HCT116 (cell line): ENCODE measurements around the gene MINDY4. TPM values are rescaled to one million over a fixed set of nuclear protein-coding genes. Genes with fewer than 3 reads are reported as not detected.

ENCODE experiments used
- ATAC-seq: fragments of 200-7000 bp; cut with Tn5 transposase; 2 replicates; pipeline ENCODE4 v1.9.1; 2020; ENCODE audit warnings: mild to moderate bottlenecking, moderate library complexity
- BruUV-seq: library from RNA; stranded (reverse); fragments of 400-500 nt; replicated peaks from 2 replicates; lab custom pipeline; 2021; lab: Mats Ljungman, UMichigan
- CTCF ChIA-PET: fragments of 300-600 bp; sonication (Branson Sonifier 250); formaldehyde crosslinking; loops from one replicate; lab custom pipeline; 2021; ENCODE audit warnings: antibody characterized with exemption; lab: Charles Lee
- POLR2A ChIA-PET: fragments of 300-600, 350-600 bp; sonication (Branson Sonifier 250); formaldehyde crosslinking; loops from one replicate; lab custom pipeline; 2021; ENCODE audit warnings: antibody characterized with exemption; lab: Charles Lee
- RAD21 ChIA-PET, 2 experiments: fragments of 300-600 bp; sonication (Branson Sonifier 250); formaldehyde crosslinking; loops; one replicate each; lab custom pipeline; 2023; ENCODE audit warnings: low total read pairs in 2 of 2; ENCODE audit not compliant: uncharacterized antibody in 2 of 2, unreplicated experiment in 2 of 2, low non-redundant PET in 1 of 2; lab: Charles Lee
- DNase-seq: peaks from one replicate; pipeline ENCODE4 v3.0.0-alpha.2; 2010; ENCODE audit warnings: low read depth, low spot score
- H2AFZ ChIP-seq: fragments of 200-600 bp; shearing (Covaris generic), sonication (generic); 2 replicates; pipeline ENCODE4 v1.6.1; 2017; ENCODE audit warnings: low read depth, mixed run types, mixed read lengths, antibody characterized with exemption, low read length; ENCODE audit not compliant: poor library complexity, severe bottlenecking
- H3K27ac ChIP-seq: 2 replicates; pipeline ENCODE4 v1.5.1; 2012; ENCODE audit warnings: low read depth, low read length
- H3K27me3 ChIP-seq: fragments of 200-600 bp; sonication (generic); 2 replicates; pipeline ENCODE4 v1.6.1; 2016; ENCODE audit warnings: mixed run types, low read length, mixed read lengths; ENCODE audit not compliant: insufficient read depth
- H3K36me3 ChIP-seq, 2 experiments: fragments of 200-500 bp in 1 of 2; fragments of 200-600 bp in 1 of 2; sonication (Bioruptor generic) in 1 of 2; sonication (generic) in 1 of 2; 2 replicates each; pipeline versions ENCODE4 v1.5.1 to v1.6.1; 2014 to 2016; ENCODE audit warnings: low read length in 2 of 2, inconsistent platforms in 1 of 2, mixed read lengths in 1 of 2, mixed run types in 1 of 2; ENCODE audit not compliant: insufficient read depth in 2 of 2, control insufficient read depth in 1 of 2
- H3K4me1 ChIP-seq, 2 experiments: fragments of 200-600 bp in 1 of 2; sonication (generic) in 1 of 2; 2 replicates each; pipeline versions ENCODE4 v1.5.1 to v1.6.1; 2012 to 2017; ENCODE audit warnings: low read length in 2 of 2, inconsistent platforms in 1 of 2, mild to moderate bottlenecking in 1 of 2, mixed read lengths in 1 of 2, mixed run types in 1 of 2, moderate library complexity in 1 of 2; ENCODE audit not compliant: insufficient read depth in 2 of 2, control insufficient read depth in 1 of 2
- H3K4me2 ChIP-seq: fragments of 200-600 bp; sonication (generic); 2 replicates; pipeline ENCODE4 v1.6.1; 2017; ENCODE audit warnings: mixed run types, low read length, mixed read lengths
- H3K4me3 ChIP-seq, 2 experiments: fragments of 200-600 bp in 1 of 2; sonication (generic) in 1 of 2; replicated peaks in 1 of 2; 2 replicates each; pipeline ENCODE4 v1.5.1; 2011 to 2016; ENCODE audit warnings: low read length in 2 of 2, control low read depth in 1 of 2, low read depth in 1 of 2, mild to moderate bottlenecking in 1 of 2, mixed read lengths in 1 of 2, mixed run types in 1 of 2
- H3K79me2 ChIP-seq: fragments of 200-600 bp; sonication (generic); 2 replicates; pipeline ENCODE4 v1.6.1; 2017; ENCODE audit warnings: mild to moderate bottlenecking, mixed run types, low read length, moderate library complexity, mixed read lengths; ENCODE audit not compliant: insufficient read depth
- H3K9ac ChIP-seq: fragments of 200-600 bp; sonication (generic); 2 replicates; pipeline ENCODE4 v1.6.1; 2016; ENCODE audit warnings: low read length, mixed read lengths
- H3K9me2 ChIP-seq: fragments of 200-600 bp; sonication (generic), shearing (Covaris generic); 2 replicates; pipeline ENCODE4 v1.6.1; 2017; ENCODE audit warnings: mixed run types, mild to moderate bottlenecking, moderate library complexity; ENCODE audit not compliant: insufficient read depth
- H3K9me3 ChIP-seq, 2 experiments: fragments of 200-500 bp in 1 of 2; fragments of 200-600 bp in 1 of 2; sonication (Bioruptor generic) in 1 of 2; sonication (generic) in 1 of 2; 2 replicates each; pipeline ENCODE4 v1.6.1; 2014 to 2017; ENCODE audit warnings: low read length in 2 of 2, mixed read lengths in 2 of 2, inconsistent platforms in 1 of 2, low read depth in 1 of 2, mild to moderate bottlenecking in 1 of 2, mixed run types in 1 of 2, moderate library complexity in 1 of 2; ENCODE audit not compliant: control insufficient read depth in 1 of 2, insufficient read depth in 1 of 2
- H4K20me1 ChIP-seq: fragments of 200-600 bp; sonication (generic), shearing (Covaris generic); 2 replicates; pipeline ENCODE4 v1.6.1; 2017; ENCODE audit warnings: mixed run types, mild to moderate bottlenecking, moderate library complexity; ENCODE audit not compliant: insufficient read depth
- CBX3 ChIP-seq: IDR thresholded peaks from 2 replicates; pipeline ENCODE4 v1.6.1; 2012; ENCODE audit warnings: low read depth
- ELF1 ChIP-seq: IDR thresholded peaks from 2 replicates; pipeline ENCODE4 v1.6.1; 2012; ENCODE audit warnings: low read depth, borderline replicate concordance
- EZH2 ChIP-seq: fragments of 200-600 bp; sonication (generic); IDR thresholded peaks from 2 replicates; pipeline ENCODE4 v1.6.1; 2017; ENCODE audit warnings: antibody characterized with exemption, mixed run types
- JUND ChIP-seq: IDR thresholded peaks from 2 replicates; pipeline ENCODE4 v1.6.1; 2012
- SIN3A ChIP-seq: IDR thresholded peaks from 2 replicates; pipeline ENCODE4 v1.6.1; 2012; ENCODE audit warnings: low read depth
- SP1 ChIP-seq: IDR thresholded peaks from 2 replicates; pipeline ENCODE4 v1.6.1; 2012; ENCODE audit warnings: low read depth
- ZBTB33 ChIP-seq: IDR thresholded peaks from 2 replicates; pipeline ENCODE4 v1.6.1; 2011; ENCODE audit warnings: mild to moderate bottlenecking, low read length, moderate library complexity; ENCODE audit not compliant: insufficient replicate concordance; ENCODE audit errors: extremely low read depth
- ZFX ChIP-seq: fragments of 450-650 bp; IDR thresholded peaks from 2 replicates; pipeline ENCODE4 v1.6.1; 2017
- intact Hi-C: fragments of 100-400 bp; cut with micrococcal nuclease; formaldehyde crosslinking; loops from 2 replicates; pipeline ENCODE4 v1.10.0; 2022
- total RNA-seq: library from RNA; stranded (reverse); gene quantifications from one replicate; pipeline ENCODE4 v1.2.1, GENCODE V29; 2021; ENCODE audit not compliant: unreplicated experiment
- TF ChIP-seq, protein P1 (sequence below): IDR thresholded peaks from 2 replicates; pipeline ENCODE4 v1.6.1; 2012
- TF ChIP-seq, protein P2 (sequence below): IDR thresholded peaks from 2 replicates; pipeline ENCODE4 v1.6.1; 2012
- TF ChIP-seq, protein P3 (sequence below): IDR thresholded peaks from 2 replicates; pipeline ENCODE4 v1.6.1; 2012; ENCODE audit warnings: low read depth

Gene MINDY4
- total RNA-seq, 1 experiment from 2014 or later: 6.1 TPM

DNA sequence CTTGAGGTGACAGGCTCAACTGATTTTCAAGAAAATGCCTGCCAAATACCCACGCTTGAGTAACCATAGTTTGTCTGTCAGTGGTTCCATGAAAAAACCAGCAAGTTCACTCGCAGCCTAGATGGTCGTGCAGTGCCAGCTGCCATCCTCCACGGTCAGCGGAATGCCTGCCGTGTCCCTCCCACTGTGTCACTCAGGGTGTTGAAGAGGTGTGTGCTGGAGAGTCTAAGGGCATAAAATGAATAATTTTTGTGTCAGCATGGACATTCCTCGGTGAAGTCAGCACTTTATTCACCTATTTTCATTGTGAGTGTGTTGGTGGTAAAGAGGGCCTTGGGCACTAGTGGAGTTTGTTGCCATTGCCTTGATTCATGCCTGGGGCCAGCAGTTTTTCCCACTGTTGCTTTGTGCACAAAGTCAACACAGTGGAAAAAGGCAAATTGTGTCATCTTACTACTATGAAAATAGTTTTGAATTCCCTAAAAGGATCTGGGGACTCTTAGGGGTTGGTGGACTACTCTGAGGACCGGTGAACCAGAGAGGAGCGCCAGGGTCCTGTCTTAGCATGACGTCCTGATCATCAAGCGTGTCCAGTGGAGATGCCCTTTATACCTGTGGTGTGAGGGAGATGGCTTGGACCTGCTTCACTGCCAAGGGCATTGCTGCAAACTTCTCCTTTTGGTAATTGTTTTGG lies 17.6 kb downstream of the MINDY4 start:
- no peaks in the 10 kb centered on the region for H3K27me3 ChIP-seq
- H3K9ac ChIP-seq: no peak overlapping the region
- TF ChIP-seq ZBTB33 (no peak), EZH2 (no peak), SIN3A (no peak), ZFX (no peak), CBX3 (no peak), JUND (no peak), SP1 (no peak), ELF1 (no peak)
- TF ChIP-seq, protein P1, sequence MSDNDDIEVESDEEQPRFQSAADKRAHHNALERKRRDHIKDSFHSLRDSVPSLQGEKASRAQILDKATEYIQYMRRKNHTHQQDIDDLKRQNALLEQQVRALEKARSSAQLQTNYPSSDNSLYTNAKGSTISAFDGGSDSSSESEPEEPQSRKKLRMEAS: no peak
- TF ChIP-seq, protein P2, sequence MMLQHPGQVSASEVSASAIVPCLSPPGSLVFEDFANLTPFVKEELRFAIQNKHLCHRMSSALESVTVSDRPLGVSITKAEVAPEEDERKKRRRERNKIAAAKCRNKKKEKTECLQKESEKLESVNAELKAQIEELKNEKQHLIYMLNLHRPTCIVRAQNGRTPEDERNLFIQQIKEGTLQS: no peak
- TF ChIP-seq, protein P3, sequence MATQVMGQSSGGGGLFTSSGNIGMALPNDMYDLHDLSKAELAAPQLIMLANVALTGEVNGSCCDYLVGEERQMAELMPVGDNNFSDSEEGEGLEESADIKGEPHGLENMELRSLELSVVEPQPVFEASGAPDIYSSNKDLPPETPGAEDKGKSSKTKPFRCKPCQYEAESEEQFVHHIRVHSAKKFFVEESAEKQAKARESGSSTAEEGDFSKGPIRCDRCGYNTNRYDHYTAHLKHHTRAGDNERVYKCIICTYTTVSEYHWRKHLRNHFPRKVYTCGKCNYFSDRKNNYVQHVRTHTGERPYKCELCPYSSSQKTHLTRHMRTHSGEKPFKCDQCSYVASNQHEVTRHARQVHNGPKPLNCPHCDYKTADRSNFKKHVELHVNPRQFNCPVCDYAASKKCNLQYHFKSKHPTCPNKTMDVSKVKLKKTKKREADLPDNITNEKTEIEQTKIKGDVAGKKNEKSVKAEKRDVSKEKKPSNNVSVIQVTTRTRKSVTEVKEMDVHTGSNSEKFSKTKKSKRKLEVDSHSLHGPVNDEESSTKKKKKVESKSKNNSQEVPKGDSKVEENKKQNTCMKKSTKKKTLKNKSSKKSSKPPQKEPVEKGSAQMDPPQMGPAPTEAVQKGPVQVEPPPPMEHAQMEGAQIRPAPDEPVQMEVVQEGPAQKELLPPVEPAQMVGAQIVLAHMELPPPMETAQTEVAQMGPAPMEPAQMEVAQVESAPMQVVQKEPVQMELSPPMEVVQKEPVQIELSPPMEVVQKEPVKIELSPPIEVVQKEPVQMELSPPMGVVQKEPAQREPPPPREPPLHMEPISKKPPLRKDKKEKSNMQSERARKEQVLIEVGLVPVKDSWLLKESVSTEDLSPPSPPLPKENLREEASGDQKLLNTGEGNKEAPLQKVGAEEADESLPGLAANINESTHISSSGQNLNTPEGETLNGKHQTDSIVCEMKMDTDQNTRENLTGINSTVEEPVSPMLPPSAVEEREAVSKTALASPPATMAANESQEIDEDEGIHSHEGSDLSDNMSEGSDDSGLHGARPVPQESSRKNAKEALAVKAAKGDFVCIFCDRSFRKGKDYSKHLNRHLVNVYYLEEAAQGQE: no peak
- no peaks in the 10 kb centered on the region; the same call in 1 of the 2 replicates for H4K20me1 ChIP-seq
- H3K4me3 ChIP-seq: no peak overlapping the region
- ATAC-seq: no peak
- peaks cover 3 to 9% of the 10 kb centered on the region in 2 experiments; a peak in 3 of 4 replicates for H3K36me3 ChIP-seq
- DNase-seq: no peak
- RAD21 ChIA-PET: no interaction called here
- H3K79me2 ChIP-seq: no peaks in the 10 kb centered on the region
- intact Hi-C loops: no loop called here
- H3K27ac ChIP-seq: no peak overlapping the region
- BruUV-seq: no TSS peak
- H3K9me2 ChIP-seq: no peaks in the 10 kb centered on the region
- H2AFZ ChIP-seq: no peak overlapping the region
- H3K4me1 ChIP-seq: no peaks in the 10 kb centered on the region
- POLR2A ChIA-PET: no interaction called here
- no peak overlapping the region for H3K4me2 ChIP-seq
- CTCF ChIA-PET: no interaction called here
- H3K9me3 ChIP-seq: no peaks in the 10 kb centered on the region
